HG03442 (cell line): ENCODE results near the gene SSC5D.

Experiments used
- ATAC-seq: cut with Tn5 transposase; IDR thresholded peaks from one replicate; pipeline ENCODE4 v1.9.1; 2021; ENCODE audit warnings: mild to moderate bottlenecking, moderate library complexity; ENCODE audit not compliant: unreplicated experiment

The SSC5D gene

DNA sequence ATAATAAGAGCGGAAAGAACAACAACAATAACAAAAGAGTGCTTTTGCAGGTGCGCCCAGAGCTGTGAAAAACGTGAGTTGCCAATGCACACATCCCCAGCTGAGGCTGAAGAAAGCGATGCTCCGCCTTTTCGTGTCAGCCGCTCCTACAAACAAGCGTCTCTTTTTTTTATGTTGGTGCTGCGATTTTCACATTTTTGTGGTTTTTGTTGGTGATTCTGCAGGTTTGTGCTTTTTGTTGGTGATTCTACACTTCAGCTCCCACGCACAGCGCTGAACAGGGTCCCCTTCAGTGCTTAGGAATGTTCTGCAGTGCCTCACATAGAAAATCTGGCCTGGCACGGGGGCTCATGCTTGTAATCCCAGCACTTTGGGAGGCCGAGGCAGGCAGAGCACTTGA, 64.4 kb downstream of the SSC5D start:
- ATAC-seq: no peak

DNA sequence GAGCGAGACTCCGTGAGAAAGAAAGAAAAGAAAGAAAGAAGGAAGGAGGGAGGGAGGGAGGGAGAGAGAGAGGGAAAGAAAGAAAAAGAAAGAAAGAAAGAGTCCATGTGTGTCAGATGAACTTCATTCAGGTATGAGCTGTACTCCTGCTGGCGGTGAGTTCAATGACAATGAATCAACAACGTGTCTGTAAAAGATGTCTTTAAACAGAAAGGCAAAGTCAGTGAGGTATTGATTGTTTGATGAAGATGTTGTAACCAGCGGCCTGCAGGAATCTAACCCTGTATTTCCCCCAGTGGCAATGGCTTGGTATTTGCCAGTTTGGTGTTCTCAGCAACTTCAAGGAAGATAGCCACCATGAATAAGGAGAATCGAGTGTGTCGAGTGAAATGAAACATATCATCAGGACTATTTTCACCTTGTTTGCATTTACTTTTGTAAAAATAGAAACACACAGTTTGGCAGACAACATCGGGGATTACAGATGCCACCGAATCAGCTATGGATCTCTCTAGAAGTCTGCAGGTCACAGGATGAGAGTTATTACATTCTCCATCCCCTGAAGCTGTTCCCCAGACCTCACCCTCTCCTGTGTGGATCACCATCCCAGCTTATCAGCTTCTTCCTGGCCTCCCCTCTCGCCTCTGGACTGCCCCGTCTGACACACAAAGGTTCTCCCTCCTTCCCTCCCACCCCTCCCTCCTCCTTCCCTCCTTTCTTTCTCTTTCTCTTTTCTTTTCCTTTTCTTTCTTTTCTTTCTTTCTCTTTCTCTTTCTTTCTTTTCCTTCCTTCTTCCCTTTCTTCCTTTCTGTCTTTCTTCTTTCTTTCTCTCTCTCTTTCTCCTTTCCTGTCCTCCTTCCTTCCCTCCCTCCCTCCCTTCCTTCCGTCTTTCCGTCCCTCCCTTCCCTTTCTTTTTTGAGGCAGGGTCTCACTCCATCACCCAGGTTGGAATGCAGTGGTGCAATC, 65.3 kb downstream of the SSC5D start:
- no peak for ATAC-seq

DNA sequence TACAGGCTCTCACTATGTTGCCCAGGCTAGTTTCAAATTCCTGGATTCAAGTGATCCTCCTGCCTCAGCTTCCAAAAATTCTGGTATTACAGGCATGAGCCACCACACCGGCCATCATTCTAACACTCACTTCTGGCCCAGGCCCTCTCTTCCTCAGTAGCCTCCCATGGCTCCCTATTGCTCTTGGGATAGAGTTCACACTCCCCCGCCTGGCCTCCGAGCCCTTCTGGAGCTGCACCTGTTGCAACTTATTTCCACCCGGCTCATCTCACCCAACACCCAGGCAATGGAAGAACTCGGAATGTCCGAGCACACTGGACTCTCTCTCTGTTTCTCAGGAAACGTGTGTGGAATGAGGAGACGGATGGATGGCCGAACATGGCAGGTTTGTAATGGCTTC, 66.1 kb downstream of the SSC5D start:
- no peak for ATAC-seq

DNA sequence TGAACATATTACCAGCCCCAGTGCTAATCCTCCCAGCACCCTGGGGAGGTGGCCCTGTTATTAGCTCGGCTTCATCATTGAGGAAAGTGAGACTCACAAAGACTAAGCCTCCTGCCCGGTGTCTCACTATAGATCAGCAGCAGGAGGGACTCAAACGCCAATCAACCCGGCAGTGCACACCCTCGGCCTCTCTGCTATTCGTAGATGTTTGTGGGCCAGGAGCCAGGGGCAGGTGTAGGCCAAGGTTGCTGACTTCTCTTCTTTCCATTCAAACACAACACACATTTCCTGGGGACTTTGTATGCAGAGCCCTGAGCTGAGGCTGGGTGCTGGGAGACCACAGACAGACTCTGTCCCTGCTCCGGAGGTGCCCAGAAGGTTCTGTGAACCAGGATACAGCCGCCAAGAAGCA, 66.5 kb downstream of the SSC5D start:
- no peak for ATAC-seq

DNA sequence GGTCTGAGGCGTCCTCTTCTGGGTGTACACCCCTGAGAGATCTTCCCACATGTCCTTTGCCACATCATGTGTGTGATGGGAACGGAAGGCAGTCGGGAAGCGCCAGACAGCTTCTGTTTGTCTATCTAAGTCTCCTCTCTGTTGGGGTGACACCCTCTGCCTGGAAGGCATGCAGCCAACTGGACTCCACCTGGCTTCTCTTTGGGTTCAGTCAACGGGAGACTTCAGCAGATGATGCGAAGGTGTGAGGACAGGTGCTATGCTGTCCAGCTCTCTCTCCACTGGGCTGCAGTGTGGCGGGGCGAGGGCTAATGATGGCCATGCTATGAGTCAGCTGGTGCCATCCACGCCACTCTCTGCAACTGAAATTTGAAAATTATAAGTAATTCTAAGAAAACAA, 71.4 kb downstream of the SSC5D start:
- ATAC-seq: no peak

DNA sequence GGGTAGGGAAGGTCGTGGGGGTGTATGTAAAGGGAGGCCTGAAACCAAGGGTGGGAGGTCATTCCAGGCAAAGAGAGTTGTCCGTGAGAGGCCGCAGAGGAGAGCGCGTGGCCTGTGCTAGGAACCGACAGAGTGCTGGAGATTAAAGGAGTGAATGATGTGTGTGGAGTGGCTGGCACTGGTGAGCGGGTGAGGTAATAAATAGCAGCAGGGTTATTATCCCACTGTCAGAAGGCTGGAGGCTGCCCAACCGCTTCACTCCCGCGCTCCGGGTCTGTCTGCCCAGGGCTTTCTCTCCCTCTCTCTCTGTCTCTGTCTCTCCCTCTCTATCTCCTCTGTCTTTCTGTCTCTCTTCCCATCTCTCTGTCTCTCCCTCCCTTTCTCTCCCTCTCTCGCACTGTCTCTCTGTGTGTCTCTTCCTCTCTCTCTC, 75.0 kb downstream of the SSC5D start:
- no peak for ATAC-seq

DNA sequence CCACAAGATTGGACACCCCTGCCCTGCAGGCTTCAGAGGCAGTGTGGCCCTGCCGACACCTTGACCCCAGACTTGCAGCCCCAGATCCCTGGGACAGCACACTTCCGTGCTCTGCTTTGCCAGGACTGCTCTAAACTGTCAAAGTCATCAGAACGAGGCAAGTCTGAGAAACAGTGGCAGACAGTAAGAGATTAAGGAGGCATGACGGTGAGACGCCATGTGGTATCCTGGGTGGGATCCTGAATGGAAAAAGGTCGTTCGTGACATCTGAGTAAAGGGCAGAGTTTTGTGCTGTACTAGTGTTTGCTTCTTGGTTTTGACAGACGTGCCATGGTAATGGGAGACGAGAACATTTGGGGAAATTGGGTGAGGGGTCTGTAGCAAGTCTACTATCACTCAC, 78.6 kb downstream of the SSC5D start:
- ATAC-seq: no peak

DNA sequence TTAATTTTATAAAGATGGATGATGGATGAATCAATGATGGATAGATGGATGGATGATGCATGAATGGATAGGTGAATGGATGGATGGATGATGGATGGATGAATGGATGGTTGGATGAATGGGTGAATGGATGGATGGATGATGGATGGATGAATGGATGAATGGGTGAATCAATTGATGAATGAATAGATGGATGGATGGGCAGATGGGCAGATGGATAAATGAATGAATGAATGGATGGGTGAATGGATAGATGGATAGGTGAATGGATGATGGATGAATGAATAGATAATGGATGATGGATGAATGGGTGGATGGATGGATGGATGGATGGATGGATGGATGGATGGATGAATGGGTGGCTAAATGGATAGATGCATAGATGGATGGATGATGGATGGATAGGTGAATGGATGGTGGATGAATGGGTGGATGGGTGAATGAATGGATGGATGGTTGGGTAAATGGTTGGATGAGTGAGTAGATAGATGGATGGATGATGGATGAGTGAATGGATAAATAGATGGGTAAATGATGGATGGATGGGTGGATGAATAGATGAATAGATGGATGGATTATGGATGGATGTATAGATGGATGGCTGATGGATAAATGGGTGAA, 79.6 kb downstream of the SSC5D start:
- ATAC-seq: no peak
